Fibroblast of lung (primary cell): ENCODE results near the gene CMTM1. TPM values are rescaled to one million over a fixed set of nuclear protein-coding genes. Genes with fewer than 3 reads are reported as not detected.

ENCODE experiments used
- DNase-seq, 2 donors: peaks; one replicate each; pipeline versions ENCODE4 v3.0.0 to v3.0.0-alpha.2; 2010; ENCODE audit warnings: low read depth in 2 of 2
- H2AFZ ChIP-seq: 2 replicates; pipeline ENCODE4 v1.5.1; 2012; ENCODE audit warnings: low read length, control low read depth, inconsistent platforms
- H3K27ac ChIP-seq: 2 replicates; pipeline ENCODE4 v1.5.1; 2011; ENCODE audit warnings: low read length, control low read depth; ENCODE audit not compliant: insufficient read depth
- H3K27me3 ChIP-seq: 2 replicates; pipeline ENCODE4 v1.5.1; 2011; ENCODE audit warnings: mild to moderate bottlenecking, low read length; ENCODE audit not compliant: control insufficient read depth, insufficient read depth
- H3K36me3 ChIP-seq: 2 replicates; pipeline ENCODE4 v1.5.1; 2011; ENCODE audit warnings: low read length; ENCODE audit not compliant: control insufficient read depth, insufficient read depth
- H3K4me1 ChIP-seq: 2 replicates; pipeline ENCODE4 v1.5.1; 2011; ENCODE audit warnings: low read length; ENCODE audit not compliant: control insufficient read depth, insufficient read depth; ENCODE audit errors: extremely low read depth
- H3K4me2 ChIP-seq: 2 replicates; pipeline ENCODE4 v1.5.1; 2011; ENCODE audit warnings: low read length, control low read depth; ENCODE audit not compliant: insufficient read depth; ENCODE audit errors: extremely low read depth
- H3K4me3 ChIP-seq, 4 experiments: fragments of 200-600 bp in 1 of 4; sonication (generic) in 1 of 4; replicated peaks in 1 of 4; 2 replicates each; pipeline ENCODE4 v1.5.1; 2011 to 2016; ENCODE audit warnings: low read length in 4 of 4, low read depth in 3 of 4, mild to moderate bottlenecking in 3 of 4, control low read depth in 2 of 4, inconsistent platforms in 1 of 4, mixed read lengths in 1 of 4; ENCODE audit not compliant: insufficient read depth in 1 of 4; ENCODE audit errors: control extremely low read depth in 1 of 4
- H3K79me2 ChIP-seq: 2 replicates; pipeline ENCODE4 v1.5.1; 2012; ENCODE audit warnings: mild to moderate bottlenecking, low read length, inconsistent platforms; ENCODE audit not compliant: control insufficient read depth, insufficient read depth
- H3K9ac ChIP-seq: 2 replicates; pipeline ENCODE4 v1.5.1; 2011; ENCODE audit warnings: mild to moderate bottlenecking, low read length, control low read depth; ENCODE audit not compliant: insufficient read depth
- H3K9me3 ChIP-seq: 2 replicates; pipeline ENCODE4 v1.5.1; 2012; ENCODE audit warnings: low read depth, low read length; ENCODE audit not compliant: control insufficient read depth, insufficient read depth
- H4K20me1 ChIP-seq: 2 replicates; pipeline ENCODE4 v1.5.1; 2011; ENCODE audit warnings: low read length; ENCODE audit not compliant: control insufficient read depth, insufficient read depth; ENCODE audit errors: extremely low read depth
- EZH2 ChIP-seq: IDR thresholded peaks from 2 replicates; pipeline ENCODE4 v1.5.1; 2012; ENCODE audit warnings: low read length, control low read depth, mild to moderate bottlenecking; ENCODE audit errors: missing control alignments
- polyA plus RNA-seq, 2 donors: library from polyadenylated mRNA; depleted of rRNA in 1 of 2; stranded (reverse) in 1 of 2; unstranded in 1 of 2; fragments of >200 nt; gene quantifications; 2 replicates each; pipeline ENCODE4 v1.2.1, GENCODE V29; 2011 to 2012; ENCODE audit warnings: missing spikeins in 1 of 2
- total RNA-seq: library from RNA; depleted of rRNA; stranded (reverse); fragments of >200 nt; gene quantifications from 2 replicates; pipeline ENCODE4 v1.2.1, GENCODE V29; 2014
- TF ChIP-seq, protein P1 (sequence below), 2 donors: IDR thresholded peaks in 1 of 2; conservative IDR thresholded peaks in 1 of 2; 1 replicate in 1 of 2; 2 replicates in 1 of 2; pipeline ENCODE4 v1.5.1; 2011 to 2012; ENCODE audit warnings: low read length in 2 of 2, control low read depth in 1 of 2, inconsistent platforms in 1 of 2, low read depth in 1 of 2, mild to moderate bottlenecking in 1 of 2

CMTM1 gene
- total and polyA plus RNA-seq, 2 donors (not counting 1 experiment from before 2014, with no cell fraction given), result 0.99 to 1.5 TPM

DNA sequence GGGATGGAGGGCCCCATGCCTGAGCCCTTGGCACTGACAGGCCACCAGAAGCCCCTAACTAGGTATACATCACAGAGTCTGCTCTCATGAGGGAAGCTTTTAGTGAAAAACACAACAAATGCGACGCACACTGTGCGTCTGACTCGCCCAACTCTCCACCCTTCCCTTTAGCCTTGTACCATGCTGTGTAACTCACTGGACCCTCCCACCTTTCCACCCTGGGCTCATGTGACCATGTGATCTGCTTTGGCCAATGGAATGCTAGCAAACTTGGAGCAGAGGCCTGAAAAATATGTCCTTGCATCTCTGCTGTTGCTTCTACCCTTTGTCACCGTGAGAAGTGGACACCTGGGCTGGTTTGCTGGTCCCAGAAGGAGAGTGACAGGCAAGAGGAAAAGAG is 37.9 kb upstream of the CMTM1 start:
- Histone ChIP-seq H3K4me1 (no peaks in the 10 kb centered on the region), H3K9me3 (no peaks in the 10 kb centered on the region), H3K36me3 (peaks cover 7% of the 10 kb centered on the region), H3K4me2 (no peak overlapping the region), H2AFZ (no peak overlapping the region), H3K27ac (no peak overlapping the region), H4K20me1 (no peaks in the 10 kb centered on the region), H3K79me2 (no peaks in the 10 kb centered on the region), H3K4me3 (no peak overlapping the region), H3K9ac (no peak overlapping the region), H3K27me3 (no peaks in the 10 kb centered on the region)
- no peak for TF ChIP-seq EZH2
- TF ChIP-seq, protein P1, sequence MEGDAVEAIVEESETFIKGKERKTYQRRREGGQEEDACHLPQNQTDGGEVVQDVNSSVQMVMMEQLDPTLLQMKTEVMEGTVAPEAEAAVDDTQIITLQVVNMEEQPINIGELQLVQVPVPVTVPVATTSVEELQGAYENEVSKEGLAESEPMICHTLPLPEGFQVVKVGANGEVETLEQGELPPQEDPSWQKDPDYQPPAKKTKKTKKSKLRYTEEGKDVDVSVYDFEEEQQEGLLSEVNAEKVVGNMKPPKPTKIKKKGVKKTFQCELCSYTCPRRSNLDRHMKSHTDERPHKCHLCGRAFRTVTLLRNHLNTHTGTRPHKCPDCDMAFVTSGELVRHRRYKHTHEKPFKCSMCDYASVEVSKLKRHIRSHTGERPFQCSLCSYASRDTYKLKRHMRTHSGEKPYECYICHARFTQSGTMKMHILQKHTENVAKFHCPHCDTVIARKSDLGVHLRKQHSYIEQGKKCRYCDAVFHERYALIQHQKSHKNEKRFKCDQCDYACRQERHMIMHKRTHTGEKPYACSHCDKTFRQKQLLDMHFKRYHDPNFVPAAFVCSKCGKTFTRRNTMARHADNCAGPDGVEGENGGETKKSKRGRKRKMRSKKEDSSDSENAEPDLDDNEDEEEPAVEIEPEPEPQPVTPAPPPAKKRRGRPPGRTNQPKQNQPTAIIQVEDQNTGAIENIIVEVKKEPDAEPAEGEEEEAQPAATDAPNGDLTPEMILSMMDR (conservative IDR thresholded peaks at IDR 0.05 in 1 of 2, IDR thresholded peaks at IDR 0.05 in 1 of 2; ENCODE audit: low read depth in 1 of 2, low read length in 2 of 2), result no peak
- DNase-seq, result no peak

DNA sequence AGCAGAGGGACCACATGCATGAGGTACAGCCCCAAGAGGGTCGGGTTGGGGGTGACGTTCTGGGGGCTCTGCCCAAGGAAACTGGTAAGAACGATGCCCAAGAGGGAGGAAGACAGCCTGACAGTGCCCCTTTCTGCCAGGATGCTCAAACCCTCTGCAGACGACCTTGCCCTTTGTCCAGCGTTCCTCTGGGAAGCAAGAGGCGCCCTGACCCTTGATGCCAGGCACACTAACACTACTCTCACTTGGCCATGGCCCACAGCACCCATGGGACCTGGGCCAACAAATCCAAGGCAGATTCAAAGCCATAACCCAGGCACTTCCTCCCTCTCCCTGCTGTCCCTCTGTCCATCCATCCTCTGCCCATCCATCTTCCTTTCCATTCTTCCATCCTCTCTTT is 36.8 kb upstream of the CMTM1 start:
- Histone ChIP-seq H3K4me3 (no peak overlapping the region), H4K20me1 (no peaks in the 10 kb centered on the region), H3K4me2 (no peak overlapping the region), H3K4me1 (no peaks in the 10 kb centered on the region), H2AFZ (no peak overlapping the region), H3K27ac (no peak overlapping the region), H3K27me3 (no peaks in the 10 kb centered on the region), H3K79me2 (no peaks in the 10 kb centered on the region), H3K36me3 (peaks cover 7% of the 10 kb centered on the region), H3K9me3 (no peaks in the 10 kb centered on the region), H3K9ac (no peak overlapping the region)
- TF ChIP-seq EZH2, result no peak
- no peak for DNase-seq

DNA sequence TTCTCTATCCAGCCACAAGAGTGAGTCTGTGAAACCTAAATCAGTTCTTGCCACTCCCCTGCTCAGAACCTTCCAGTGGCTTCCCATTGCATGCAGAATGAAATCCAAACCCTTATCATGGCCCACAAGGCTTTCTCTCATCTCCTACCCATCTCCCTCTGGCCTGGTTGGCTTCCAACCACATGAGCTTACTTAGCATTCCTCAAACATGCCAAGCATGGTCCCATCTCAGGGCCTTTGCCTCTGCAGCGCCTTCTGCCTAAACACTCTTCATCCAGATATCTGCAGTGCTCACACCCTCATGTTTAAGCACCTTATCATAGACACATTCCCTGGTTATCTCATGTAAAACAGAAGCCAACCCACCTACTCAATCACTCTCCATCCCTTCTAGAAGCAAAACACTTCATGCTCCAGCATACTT is 31.9 kb upstream of the CMTM1 start:
- H3K4me2 ChIP-seq, result no peak overlapping the region

More for the DNA sequence above, 31.9 kb upstream of the CMTM1 start:
- TF ChIP-seq, protein P1 (conservative IDR thresholded peaks at IDR 0.05 in 1 of 2, IDR thresholded peaks at IDR 0.05 in 1 of 2; ENCODE audit: low read depth in 1 of 2, low read length in 2 of 2), result no peak
- no peak for TF ChIP-seq EZH2
- H4K20me1 ChIP-seq, result no peaks in the 10 kb centered on the region
- DNase-seq, result peak in 1 of 2 donors; percentile 35
- no peaks in the 10 kb centered on the region for H3K79me2 ChIP-seq
- H3K36me3 ChIP-seq, result peaks cover 3% of the 10 kb centered on the region
- H3K27me3 ChIP-seq, result no peaks in the 10 kb centered on the region
- no peak overlapping the region for H3K27ac ChIP-seq
- H3K9me3 ChIP-seq, result no peaks in the 10 kb centered on the region
- no peaks in the 10 kb centered on the region for H3K4me1 ChIP-seq
- H2AFZ ChIP-seq, result no peak overlapping the region
- no peak overlapping the region for H3K9ac ChIP-seq
- no peak overlapping the region for H3K4me3 ChIP-seq
